ENCODE data around the gene RPS27.

GRCh38 chr1:153977250-153978240 lies 13.0 kb upstream of the RPS27 start, which contains the start of gene JTB:
- TF ChIP-seq CTCF (IDR thresholded peaks at IDR 0.05; ENCODE audit: insufficient read depth, low read depth, low read length) (no peak), EZH2 (IDR thresholded peaks at IDR 0.05; ENCODE audit: insufficient read depth, low read length) (peak; percentile 32)

Data from astrocyte (in vitro differentiated cells and primary cell).